ENCODE measurements around the gene ADGRD1.
A peak's percentile ranks its signal among the peaks of the same experiment; 100 is the strongest.

The ADGRD1 gene

DNA sequence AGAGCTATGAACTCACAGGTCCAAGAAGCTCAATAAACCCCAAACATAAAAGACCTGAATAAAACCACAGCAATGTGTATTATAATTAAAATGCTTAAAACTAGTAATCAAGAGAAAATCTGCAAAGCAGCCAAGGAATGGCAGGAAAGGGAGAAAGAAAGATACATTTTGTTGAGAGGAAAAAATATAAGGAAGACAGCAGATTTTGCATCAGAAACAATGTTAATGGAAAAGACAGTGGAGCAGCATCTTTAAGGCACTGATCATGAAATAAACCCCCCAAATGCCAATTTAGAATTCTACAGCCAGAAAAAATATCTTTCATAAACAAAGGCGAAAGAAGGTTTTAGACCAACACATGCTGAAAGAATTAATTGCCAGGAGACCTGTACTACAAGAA lies 42.5 kb upstream of the ADGRD1 start:
- TF ChIP-seq SPI1 (IDR thresholded peaks at IDR 0.05; ENCODE audit: borderline replicate concordance, low read depth) (no peak), POLR2AphosphoS5 (IDR thresholded peaks at IDR 0.05; ENCODE audit: low read depth) (no peak), GABPA (IDR thresholded peaks at IDR 0.05; ENCODE audit: low read depth) (no peak)
- TF ChIP-seq, protein P1, sequence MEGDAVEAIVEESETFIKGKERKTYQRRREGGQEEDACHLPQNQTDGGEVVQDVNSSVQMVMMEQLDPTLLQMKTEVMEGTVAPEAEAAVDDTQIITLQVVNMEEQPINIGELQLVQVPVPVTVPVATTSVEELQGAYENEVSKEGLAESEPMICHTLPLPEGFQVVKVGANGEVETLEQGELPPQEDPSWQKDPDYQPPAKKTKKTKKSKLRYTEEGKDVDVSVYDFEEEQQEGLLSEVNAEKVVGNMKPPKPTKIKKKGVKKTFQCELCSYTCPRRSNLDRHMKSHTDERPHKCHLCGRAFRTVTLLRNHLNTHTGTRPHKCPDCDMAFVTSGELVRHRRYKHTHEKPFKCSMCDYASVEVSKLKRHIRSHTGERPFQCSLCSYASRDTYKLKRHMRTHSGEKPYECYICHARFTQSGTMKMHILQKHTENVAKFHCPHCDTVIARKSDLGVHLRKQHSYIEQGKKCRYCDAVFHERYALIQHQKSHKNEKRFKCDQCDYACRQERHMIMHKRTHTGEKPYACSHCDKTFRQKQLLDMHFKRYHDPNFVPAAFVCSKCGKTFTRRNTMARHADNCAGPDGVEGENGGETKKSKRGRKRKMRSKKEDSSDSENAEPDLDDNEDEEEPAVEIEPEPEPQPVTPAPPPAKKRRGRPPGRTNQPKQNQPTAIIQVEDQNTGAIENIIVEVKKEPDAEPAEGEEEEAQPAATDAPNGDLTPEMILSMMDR (IDR thresholded peaks at IDR 0.05; ENCODE audit: insufficient read depth, low read length), result no peak
- Histone ChIP-seq H3K27ac (replicated peaks) (no peak overlapping the region), H3K4me3 (replicated peaks; ENCODE audit: insufficient read depth, low read length) (no peak overlapping the region), H3K27me3 (ENCODE audit: insufficient read depth, poor library complexity, severe bottlenecking) (peaks cover 7% of the 10 kb centered on the region)
- DNase-seq (ENCODE audit: low read depth in 1 of 2, low spot score in 1 of 2), result no peak

DNA sequence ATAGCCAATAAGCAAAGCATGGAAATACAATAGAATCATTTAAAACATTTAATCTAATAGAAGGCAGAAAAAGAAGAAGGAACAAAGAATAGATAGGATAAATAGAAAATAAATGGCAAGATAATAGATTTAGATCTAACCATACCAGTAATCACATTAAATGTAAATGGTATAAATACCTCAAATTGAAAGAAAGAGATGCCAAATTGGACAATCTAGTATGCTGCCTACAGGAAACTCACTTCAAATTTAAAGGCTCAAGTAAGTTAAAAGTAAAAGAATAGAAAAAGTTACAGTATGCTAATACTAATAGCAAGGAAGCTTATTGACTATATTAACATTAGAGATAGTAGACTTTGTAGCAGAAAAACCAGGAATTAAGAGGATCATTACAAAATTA lies 41.8 kb upstream of the ADGRD1 start:
- no peak for DNase-seq (ENCODE audit: low read depth in 1 of 2, low spot score in 1 of 2)
- no peak overlapping the region for H3K27ac ChIP-seq (replicated peaks)
- TF ChIP-seq POLR2AphosphoS5 (IDR thresholded peaks at IDR 0.05; ENCODE audit: low read depth), result no peak
- no peak for TF ChIP-seq GABPA (IDR thresholded peaks at IDR 0.05; ENCODE audit: low read depth)
- H3K4me3 ChIP-seq (replicated peaks; ENCODE audit: insufficient read depth, low read length), result no peak overlapping the region
- H3K27me3 ChIP-seq (ENCODE audit: insufficient read depth, poor library complexity, severe bottlenecking), result peaks cover 7% of the 10 kb centered on the region

DNA sequence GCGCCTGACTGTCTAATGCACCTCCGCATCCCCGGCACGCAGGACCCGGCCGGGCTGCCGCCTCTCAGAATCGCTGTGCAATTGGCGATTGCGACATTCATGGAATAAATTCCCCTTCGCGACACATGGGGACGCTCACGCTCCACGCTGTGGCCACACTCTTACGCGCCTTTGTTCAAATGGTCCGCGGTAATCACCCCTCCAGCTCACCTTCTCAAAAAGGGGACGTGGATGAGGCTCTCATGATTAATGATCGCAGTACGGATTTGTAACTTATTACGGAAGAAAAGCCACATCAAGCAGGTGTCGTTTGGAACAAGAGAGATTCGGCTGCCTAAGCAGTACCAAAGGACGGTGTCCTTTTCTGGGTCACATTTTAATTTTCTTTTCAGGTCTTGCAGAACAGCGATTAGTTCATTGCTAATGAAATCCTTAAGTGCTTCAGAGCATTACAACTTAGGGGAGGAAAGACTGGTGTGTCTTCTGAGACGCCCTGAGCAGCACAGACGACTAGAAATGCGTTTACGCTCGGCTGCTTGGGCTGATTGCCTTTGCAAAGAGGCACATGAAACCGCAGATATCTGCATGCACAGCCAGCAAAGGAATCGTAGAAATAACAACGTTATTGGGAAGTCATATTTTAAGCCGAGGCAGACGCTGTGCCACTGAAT lies 37.3 kb upstream of the ADGRD1 start:
- Histone ChIP-seq H3K27ac (replicated peaks) (no peak overlapping the region), H3K27me3 (ENCODE audit: insufficient read depth, poor library complexity, severe bottlenecking) (peaks cover 5% of the 10 kb centered on the region), H3K4me3 (replicated peaks; ENCODE audit: insufficient read depth, low read length) (no peak overlapping the region)
- peak; percentile 37 to 61 for DNase-seq (ENCODE audit: low read depth in 1 of 2, low spot score in 1 of 2)
- TF ChIP-seq, protein P2, sequence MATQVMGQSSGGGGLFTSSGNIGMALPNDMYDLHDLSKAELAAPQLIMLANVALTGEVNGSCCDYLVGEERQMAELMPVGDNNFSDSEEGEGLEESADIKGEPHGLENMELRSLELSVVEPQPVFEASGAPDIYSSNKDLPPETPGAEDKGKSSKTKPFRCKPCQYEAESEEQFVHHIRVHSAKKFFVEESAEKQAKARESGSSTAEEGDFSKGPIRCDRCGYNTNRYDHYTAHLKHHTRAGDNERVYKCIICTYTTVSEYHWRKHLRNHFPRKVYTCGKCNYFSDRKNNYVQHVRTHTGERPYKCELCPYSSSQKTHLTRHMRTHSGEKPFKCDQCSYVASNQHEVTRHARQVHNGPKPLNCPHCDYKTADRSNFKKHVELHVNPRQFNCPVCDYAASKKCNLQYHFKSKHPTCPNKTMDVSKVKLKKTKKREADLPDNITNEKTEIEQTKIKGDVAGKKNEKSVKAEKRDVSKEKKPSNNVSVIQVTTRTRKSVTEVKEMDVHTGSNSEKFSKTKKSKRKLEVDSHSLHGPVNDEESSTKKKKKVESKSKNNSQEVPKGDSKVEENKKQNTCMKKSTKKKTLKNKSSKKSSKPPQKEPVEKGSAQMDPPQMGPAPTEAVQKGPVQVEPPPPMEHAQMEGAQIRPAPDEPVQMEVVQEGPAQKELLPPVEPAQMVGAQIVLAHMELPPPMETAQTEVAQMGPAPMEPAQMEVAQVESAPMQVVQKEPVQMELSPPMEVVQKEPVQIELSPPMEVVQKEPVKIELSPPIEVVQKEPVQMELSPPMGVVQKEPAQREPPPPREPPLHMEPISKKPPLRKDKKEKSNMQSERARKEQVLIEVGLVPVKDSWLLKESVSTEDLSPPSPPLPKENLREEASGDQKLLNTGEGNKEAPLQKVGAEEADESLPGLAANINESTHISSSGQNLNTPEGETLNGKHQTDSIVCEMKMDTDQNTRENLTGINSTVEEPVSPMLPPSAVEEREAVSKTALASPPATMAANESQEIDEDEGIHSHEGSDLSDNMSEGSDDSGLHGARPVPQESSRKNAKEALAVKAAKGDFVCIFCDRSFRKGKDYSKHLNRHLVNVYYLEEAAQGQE (IDR thresholded peaks at IDR 0.05; ENCODE audit: insufficient replicate concordance, low read depth), result peak; percentile 11
- TF ChIP-seq, protein P1 (IDR thresholded peaks at IDR 0.05; ENCODE audit: insufficient read depth, low read length), result peak; percentile 97
- TF ChIP-seq GABPA (IDR thresholded peaks at IDR 0.05; ENCODE audit: low read depth), result no peak

DNA sequence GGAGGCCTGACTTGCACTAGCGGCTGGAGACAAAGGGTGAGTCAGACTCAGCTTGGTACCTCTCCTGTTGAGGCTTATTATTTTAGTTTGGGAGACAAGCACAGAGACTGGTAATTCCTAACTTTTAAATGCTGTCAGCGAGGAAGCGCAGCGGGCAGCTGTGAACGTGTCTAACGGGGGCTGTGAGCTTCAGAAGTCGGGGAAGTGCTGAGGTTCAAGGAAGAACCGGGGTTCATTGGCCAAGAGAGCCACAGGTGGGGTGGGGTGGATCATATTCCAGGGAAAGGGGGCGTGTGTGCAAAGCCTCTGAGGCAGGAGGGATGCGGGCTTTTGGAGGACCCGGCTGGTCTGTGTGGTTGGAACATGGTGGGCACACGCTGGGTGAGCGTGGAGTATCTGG lies 36.1 kb upstream of the ADGRD1 start:
- H3K4me3 ChIP-seq (replicated peaks; ENCODE audit: insufficient read depth, low read length), result no peak overlapping the region
- H3K27me3 ChIP-seq (ENCODE audit: insufficient read depth, poor library complexity, severe bottlenecking), result peaks cover 5% of the 10 kb centered on the region
- no peak for DNase-seq (ENCODE audit: low read depth in 1 of 2, low spot score in 1 of 2)
- no peak overlapping the region for H3K27ac ChIP-seq (replicated peaks)
- TF ChIP-seq, protein P2 (IDR thresholded peaks at IDR 0.05; ENCODE audit: insufficient replicate concordance, low read depth), result no peak
- TF ChIP-seq SPI1 (IDR thresholded peaks at IDR 0.05; ENCODE audit: borderline replicate concordance, low read depth) (no peak), GABPA (IDR thresholded peaks at IDR 0.05; ENCODE audit: low read depth) (no peak), POLR2AphosphoS5 (IDR thresholded peaks at IDR 0.05; ENCODE audit: low read depth) (no peak)
- TF ChIP-seq, protein P1 (IDR thresholded peaks at IDR 0.05; ENCODE audit: insufficient read depth, low read length), result no peak
